SK-N-SH (cell line): ENCODE measurements around the gene FZD2. TPM values are rescaled to one million over a fixed set of nuclear protein-coding genes. Genes with fewer than 3 reads are reported as not detected.

Experiments used
- CTCF ChIA-PET: fragments of 300-600, 350-600 bp; formaldehyde crosslinking; extraction: SDS; loops from one replicate; lab custom pipeline; 2021; lab: Yijun Ruan, JAX
- POLR2A ChIA-PET: fragments of 350-600 bp; sonication (Branson Sonifier 250); formaldehyde crosslinking; extraction: SDS; loops from one replicate; lab custom pipeline; 2020; ENCODE audit warnings: antibody characterized with exemption, inconsistent platforms; lab: Yijun Ruan, JAX
- DNase-seq: peaks from one replicate; pipeline ENCODE4 v3.0.0; 2012
- H2AFZ ChIP-seq: fragments of 200-600 bp; sonication (generic); 2 replicates; pipeline ENCODE4 v1.8.1; 2016; ENCODE audit warnings: antibody characterized with exemption, mild to moderate bottlenecking, low read depth
- H3F3A ChIP-seq: fragments of 200-600 bp; sonication (generic); replicated peaks from 2 replicates; pipeline ENCODE3; 2016; ENCODE audit warnings: antibody characterized with exemption, mild to moderate bottlenecking; ENCODE audit not compliant: insufficient read depth
- H3K27ac ChIP-seq, 2 experiments: fragments of 200-500 bp in 1 of 2; fragments of 200-600 bp in 1 of 2; sonication (Bioruptor generic) in 1 of 2; sonication (generic), shearing (Covaris generic) in 1 of 2; 2 replicates each; pipeline versions ENCODE4 v1.5.1 to v1.6.1; 2014 to 2016; ENCODE audit warnings: low read depth in 2 of 2, inconsistent platforms in 1 of 2, low read length in 1 of 2, mild to moderate bottlenecking in 1 of 2, mixed read lengths in 1 of 2
- H3K27me3 ChIP-seq: fragments of 200-600 bp; sonication (generic), shearing (Covaris generic); 2 replicates; pipeline ENCODE4 v1.6.1; 2016; ENCODE audit warnings: mixed run types; ENCODE audit not compliant: insufficient read depth
- H3K36me3 ChIP-seq, 2 experiments: fragments of 200-500 bp in 1 of 2; fragments of 200-600 bp in 1 of 2; sonication (Bioruptor generic) in 1 of 2; sonication (generic) in 1 of 2; replicated peaks in 1 of 2; 2 replicates each; pipeline versions ENCODE3 to v1.5.1; 2014 to 2016; ENCODE audit warnings: low read length in 1 of 2, mild to moderate bottlenecking in 1 of 2; ENCODE audit not compliant: insufficient read depth in 2 of 2, control insufficient read depth in 1 of 2
- H3K4me1 ChIP-seq, 2 experiments: fragments of 200-500 bp in 1 of 2; fragments of 200-600 bp in 1 of 2; sonication (Bioruptor generic) in 1 of 2; sonication (generic), shearing (Covaris generic) in 1 of 2; 2 replicates each; pipeline versions ENCODE4 v1.5.1 to v1.6.1; 2014 to 2016; ENCODE audit warnings: low read depth in 1 of 2, low read length in 1 of 2, mixed run types in 1 of 2; ENCODE audit not compliant: insufficient read depth in 2 of 2, control insufficient read depth in 1 of 2
- H3K4me2 ChIP-seq: fragments of 200-600 bp; sonication (generic), shearing (Covaris generic); 2 replicates; pipeline ENCODE4 v1.6.1; 2017; ENCODE audit warnings: mixed run types
- H3K4me3 ChIP-seq, 2 experiments: fragments of 200-500 bp in 1 of 2; fragments of 200-600 bp in 1 of 2; sonication (Bioruptor generic) in 1 of 2; sonication (generic), shearing (Covaris generic) in 1 of 2; 2 replicates each; pipeline versions ENCODE4 v1.5.1 to v1.8.1; 2014 to 2016; ENCODE audit warnings: low read depth in 2 of 2, inconsistent platforms in 1 of 2, low read length in 1 of 2, mild to moderate bottlenecking in 1 of 2, mixed read lengths in 1 of 2, moderate library complexity in 1 of 2
- H3K79me2 ChIP-seq: fragments of 200-600 bp; sonication (generic); 2 replicates; pipeline ENCODE4 v1.8.1; 2017; ENCODE audit warnings: mild to moderate bottlenecking; ENCODE audit not compliant: insufficient read depth
- H3K9ac ChIP-seq: fragments of 200-600 bp; sonication (generic); 2 replicates; pipeline ENCODE4 v1.6.1; 2017; ENCODE audit warnings: mixed run types
- H3K9me2 ChIP-seq: fragments of 200-600 bp; sonication (generic); 2 replicates; pipeline ENCODE4 v1.6.1; 2017; ENCODE audit warnings: mixed run types
- H3K9me3 ChIP-seq: fragments of 200-600 bp; sonication (generic); 2 replicates; pipeline ENCODE4 v1.6.1; 2017; ENCODE audit warnings: mixed run types, mild to moderate bottlenecking, moderate library complexity
- H4K20me1 ChIP-seq: fragments of 200-600 bp; sonication (generic); 2 replicates; pipeline ENCODE4 v1.6.1; 2017; ENCODE audit warnings: mild to moderate bottlenecking, mixed run types; ENCODE audit not compliant: insufficient read depth
- CHD2 ChIP-seq: fragments of 150-350 bp; IDR thresholded peaks from 2 replicates; pipeline ENCODE4 v1.6.1; 2018; ENCODE audit warnings: low read length; ENCODE audit not compliant: partially characterized antibody
- EZH2phosphoT487 ChIP-seq: fragments of 200-600 bp; sonication (generic); IDR thresholded peaks from 2 replicates; pipeline ENCODE4 v1.6.1; 2017; ENCODE audit warnings: low read depth, mixed run types, mild to moderate bottlenecking, antibody characterized with exemption, moderate library complexity, borderline replicate concordance
- FOSL2 ChIP-seq: IDR thresholded peaks from 2 replicates; pipeline ENCODE4 v1.4.0; 2012; ENCODE audit warnings: low read depth, mild to moderate bottlenecking, moderate library complexity, borderline replicate concordance
- GABPA ChIP-seq: IDR thresholded peaks from 2 replicates; pipeline ENCODE4 v1.4.0; 2012; ENCODE audit warnings: low read depth, mild to moderate bottlenecking
- GATA2 ChIP-seq: sonication (generic); formaldehyde crosslinking; IDR thresholded peaks from 2 replicates; pipeline ENCODE4 v1.5.0; 2020; ENCODE audit warnings: mild to moderate bottlenecking, missing genetic modification reagents
- JUND ChIP-seq: IDR thresholded peaks from 2 replicates; pipeline ENCODE4 v1.4.0; 2012
- MEF2A ChIP-seq: IDR thresholded peaks from 2 replicates; pipeline ENCODE4 v1.4.0; 2012; ENCODE audit warnings: low read depth, borderline replicate concordance
- NRF1 ChIP-seq: IDR thresholded peaks from 2 replicates; pipeline ENCODE4 v1.6.1; 2012; ENCODE audit warnings: low read depth, mild to moderate bottlenecking, low read length
- POLR2AphosphoS5 ChIP-seq: IDR thresholded peaks from 2 replicates; pipeline ENCODE4 v1.6.1; 2012; ENCODE audit warnings: low read depth, low read length
- RCOR1 ChIP-seq: fragments of 150-350 bp; IDR thresholded peaks from 2 replicates; pipeline ENCODE4 v1.6.1; 2017; ENCODE audit warnings: antibody characterized with exemption, low read length
- REST ChIP-seq: IDR thresholded peaks from 2 replicates; pipeline ENCODE4 v1.6.1; 2012; ENCODE audit warnings: mild to moderate bottlenecking, low read depth, low read length, moderate library complexity
- RFX5 ChIP-seq: IDR thresholded peaks from 2 replicates; pipeline ENCODE4 v1.6.1; 2012; ENCODE audit warnings: mild to moderate bottlenecking, improper control_type of control experiment, low read length
- RXRA ChIP-seq: IDR thresholded peaks from 2 replicates; pipeline ENCODE4 v1.4.0; 2012; ENCODE audit warnings: low read depth, mild to moderate bottlenecking, borderline replicate concordance
- SIN3A ChIP-seq: IDR thresholded peaks from 2 replicates; pipeline ENCODE4 v1.6.1; 2012; ENCODE audit warnings: low read depth, mild to moderate bottlenecking, low read length, moderate library complexity, borderline replicate concordance
- TEAD4 ChIP-seq: IDR thresholded peaks from 2 replicates; pipeline ENCODE4 v1.4.0; 2012; ENCODE audit warnings: mild to moderate bottlenecking, borderline replicate concordance; ENCODE audit not compliant: insufficient read depth
- WGBS: methylation state at CpG from one replicate; pipeline ENCODE4 v1.1.6; 2017; ENCODE audit warnings: low lambda C conversion rate; 5-methylcytosine and 5-hydroxymethylcytosine counted together
- polyA plus RNA-seq, 3 experiments: library from polyadenylated mRNA; depleted of rRNA; stranded (reverse); fragments of >200 nt; gene quantifications; 2 replicates each; pipeline ENCODE4 v1.2.3, GENCODE V29; 2012
- TF ChIP-seq, protein P1 (sequence below): fragments of 200-600 bp; sonication (generic); IDR thresholded peaks from 2 replicates; pipeline ENCODE4 v1.6.1; 2017; ENCODE audit warnings: antibody characterized with exemption, mild to moderate bottlenecking, moderate library complexity
- TF ChIP-seq, protein P2 (sequence below): fragments of 150-350 bp; IDR thresholded peaks from 2 replicates; pipeline ENCODE4 v1.6.1; 2016; ENCODE audit warnings: mild to moderate bottlenecking, low read depth, low read length

The FZD2 gene
- polyA plus RNA-seq, 1 of the 3 experiments (the other 2 are of a cell fraction), result 35.1 TPM

- TF ChIP-seq POLR2AphosphoS5, result no peak
These were observed 16.8 kb upstream of the FZD2 start (continued) for GRCh38 chr17:44540246-44541084.

- H3K4me2 ChIP-seq, result peak overlapping the region; percentile 39
- ChIA-PET POLR2A (no interaction called here), CTCF (interaction anchor here (1.1 to 1.4 kb wide), 2 partner anchors 8 to 10 kb away, joined by 3 to 4 read pairs; no protein-coding TSS in a partner anchor)
- no peak overlapping the region for H2AFZ ChIP-seq
- no peaks in the 10 kb centered on the region for H3K9me3 ChIP-seq
- H3K36me3 ChIP-seq, result no peaks in the 10 kb centered on the region
- peak overlapping the region; percentile 29 to 95; a peak in 3 of 4 replicates for H3K27ac ChIP-seq
- H3K9me2 ChIP-seq, result no peaks in the 10 kb centered on the region
- no peaks in the 10 kb centered on the region for H4K20me1 ChIP-seq
- no peak overlapping the region for H3K4me3 ChIP-seq
- H3K4me1 ChIP-seq, result peaks cover 3 to 48% of the 10 kb centered on the region in 2 experiments; a peak in 3 of 4 replicates
- DNase-seq, result no peak
- WGBS, result 77% methylated on average over 6 of the region's 8 CpGs
- peaks cover 31% of the 10 kb centered on the region for H3F3A ChIP-seq
- no peaks in the 10 kb centered on the region for H3K79me2 ChIP-seq
- H3K27me3 ChIP-seq, result no peaks in the 10 kb centered on the region
- TF ChIP-seq FOSL2 (no peak), RFX5 (no peak), RCOR1 (no peak), TEAD4 (no peak), EZH2phosphoT487 (no peak), NRF1 (no peak), JUND (no peak), POLR2AphosphoS5 (no peak), MEF2A (no peak), GATA2 (CRISPR knock-in tag) (no peak), CHD2 (no peak), SIN3A (no peak), GABPA (no peak), REST (no peak), RXRA (no peak)
- TF ChIP-seq, protein P1, sequence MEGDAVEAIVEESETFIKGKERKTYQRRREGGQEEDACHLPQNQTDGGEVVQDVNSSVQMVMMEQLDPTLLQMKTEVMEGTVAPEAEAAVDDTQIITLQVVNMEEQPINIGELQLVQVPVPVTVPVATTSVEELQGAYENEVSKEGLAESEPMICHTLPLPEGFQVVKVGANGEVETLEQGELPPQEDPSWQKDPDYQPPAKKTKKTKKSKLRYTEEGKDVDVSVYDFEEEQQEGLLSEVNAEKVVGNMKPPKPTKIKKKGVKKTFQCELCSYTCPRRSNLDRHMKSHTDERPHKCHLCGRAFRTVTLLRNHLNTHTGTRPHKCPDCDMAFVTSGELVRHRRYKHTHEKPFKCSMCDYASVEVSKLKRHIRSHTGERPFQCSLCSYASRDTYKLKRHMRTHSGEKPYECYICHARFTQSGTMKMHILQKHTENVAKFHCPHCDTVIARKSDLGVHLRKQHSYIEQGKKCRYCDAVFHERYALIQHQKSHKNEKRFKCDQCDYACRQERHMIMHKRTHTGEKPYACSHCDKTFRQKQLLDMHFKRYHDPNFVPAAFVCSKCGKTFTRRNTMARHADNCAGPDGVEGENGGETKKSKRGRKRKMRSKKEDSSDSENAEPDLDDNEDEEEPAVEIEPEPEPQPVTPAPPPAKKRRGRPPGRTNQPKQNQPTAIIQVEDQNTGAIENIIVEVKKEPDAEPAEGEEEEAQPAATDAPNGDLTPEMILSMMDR, result no peak
- TF ChIP-seq, protein P2, sequence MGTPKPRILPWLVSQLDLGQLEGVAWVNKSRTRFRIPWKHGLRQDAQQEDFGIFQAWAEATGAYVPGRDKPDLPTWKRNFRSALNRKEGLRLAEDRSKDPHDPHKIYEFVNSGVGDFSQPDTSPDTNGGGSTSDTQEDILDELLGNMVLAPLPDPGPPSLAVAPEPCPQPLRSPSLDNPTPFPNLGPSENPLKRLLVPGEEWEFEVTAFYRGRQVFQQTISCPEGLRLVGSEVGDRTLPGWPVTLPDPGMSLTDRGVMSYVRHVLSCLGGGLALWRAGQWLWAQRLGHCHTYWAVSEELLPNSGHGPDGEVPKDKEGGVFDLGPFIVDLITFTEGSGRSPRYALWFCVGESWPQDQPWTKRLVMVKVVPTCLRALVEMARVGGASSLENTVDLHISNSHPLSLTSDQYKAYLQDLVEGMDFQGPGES, result no peak
- H3K9ac ChIP-seq, result peak overlapping the region; percentile 16; the same call in 1 of the 2 replicates
These were observed 15.3 kb upstream of the FZD2 start for GRCh38 chr17:44541884-44542581.
